ENCODE measurements around the gene KCNT1.

GRCh38 chr9:135664801-135665794 is 36.9 kb upstream of the KCNT1 start:
- TF ChIP-seq, protein P1, sequence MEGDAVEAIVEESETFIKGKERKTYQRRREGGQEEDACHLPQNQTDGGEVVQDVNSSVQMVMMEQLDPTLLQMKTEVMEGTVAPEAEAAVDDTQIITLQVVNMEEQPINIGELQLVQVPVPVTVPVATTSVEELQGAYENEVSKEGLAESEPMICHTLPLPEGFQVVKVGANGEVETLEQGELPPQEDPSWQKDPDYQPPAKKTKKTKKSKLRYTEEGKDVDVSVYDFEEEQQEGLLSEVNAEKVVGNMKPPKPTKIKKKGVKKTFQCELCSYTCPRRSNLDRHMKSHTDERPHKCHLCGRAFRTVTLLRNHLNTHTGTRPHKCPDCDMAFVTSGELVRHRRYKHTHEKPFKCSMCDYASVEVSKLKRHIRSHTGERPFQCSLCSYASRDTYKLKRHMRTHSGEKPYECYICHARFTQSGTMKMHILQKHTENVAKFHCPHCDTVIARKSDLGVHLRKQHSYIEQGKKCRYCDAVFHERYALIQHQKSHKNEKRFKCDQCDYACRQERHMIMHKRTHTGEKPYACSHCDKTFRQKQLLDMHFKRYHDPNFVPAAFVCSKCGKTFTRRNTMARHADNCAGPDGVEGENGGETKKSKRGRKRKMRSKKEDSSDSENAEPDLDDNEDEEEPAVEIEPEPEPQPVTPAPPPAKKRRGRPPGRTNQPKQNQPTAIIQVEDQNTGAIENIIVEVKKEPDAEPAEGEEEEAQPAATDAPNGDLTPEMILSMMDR (IDR thresholded peaks at IDR 0.05; ENCODE audit: extremely low read depth in 1 of 2, insufficient read depth in 1 of 2, low read depth in 1 of 2, low read length in 2 of 2) = no peak
- TF ChIP-seq POLR2AphosphoS5 (IDR thresholded peaks at IDR 0.05; ENCODE audit: insufficient read depth, low read depth, low read length) (no peak), EZH2 (IDR thresholded peaks at IDR 0.05; ENCODE audit: borderline replicate concordance, low read depth, low read length, severe bottlenecking) (no peak), JUN (IDR thresholded peaks at IDR 0.05; ENCODE audit: borderline replicate concordance, insufficient read depth, insufficient read length, low read depth) (no peak), MAX (IDR thresholded peaks at IDR 0.05; ENCODE audit: insufficient read depth, insufficient read length) (no peak), POLR2A (IDR thresholded peaks at IDR 0.05; ENCODE audit: low read depth, low read length) (no peak), MYC (IDR thresholded peaks at IDR 0.05; ENCODE audit: low read depth, low read length) (no peak), FOS (IDR thresholded peaks at IDR 0.05; ENCODE audit: borderline replicate concordance, insufficient read depth, low read length) (no peak), GATA2 (IDR thresholded peaks at IDR 0.05; ENCODE audit: insufficient read depth, insufficient read length, low read depth, low read length) (no peak)
